ENCODE data around the gene SMIM44.

DNA sequence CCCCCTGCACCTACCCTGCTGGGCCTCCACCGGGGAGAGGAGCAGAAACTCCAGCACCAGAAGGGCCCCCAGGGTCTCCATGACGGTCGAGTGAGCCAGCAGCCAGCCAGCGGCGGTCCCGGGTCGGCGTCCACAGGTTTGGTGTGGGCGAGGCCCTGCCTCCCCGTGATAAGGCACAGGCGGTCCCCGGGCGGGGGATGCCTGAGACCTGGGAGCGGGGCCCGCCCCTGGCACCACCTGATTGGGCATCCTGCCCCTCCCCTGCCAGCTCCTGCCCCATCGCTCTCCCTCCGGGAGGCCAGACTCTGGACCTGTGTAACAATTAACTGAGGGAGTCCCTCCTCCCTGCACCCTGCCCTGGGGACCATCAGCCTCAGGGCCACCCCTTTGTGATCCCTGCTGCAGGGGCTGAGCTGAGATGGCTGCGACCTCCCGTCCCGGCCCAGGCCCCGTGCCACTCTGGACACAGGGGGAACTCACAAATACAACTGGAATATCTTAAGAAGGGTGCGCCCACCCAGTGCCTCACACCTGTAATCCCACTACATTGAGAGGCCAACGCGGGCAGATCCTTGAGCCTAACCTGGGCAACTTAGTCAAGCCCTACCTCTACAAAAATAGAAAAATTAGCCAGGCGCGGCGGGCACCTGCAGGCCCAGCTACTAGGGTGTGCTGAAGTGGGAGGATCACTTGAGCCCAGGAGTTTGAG, 2.7 kb downstream of the SMIM44 start, which contains the start of gene SMIM24:
- TF ChIP-seq, protein P1, sequence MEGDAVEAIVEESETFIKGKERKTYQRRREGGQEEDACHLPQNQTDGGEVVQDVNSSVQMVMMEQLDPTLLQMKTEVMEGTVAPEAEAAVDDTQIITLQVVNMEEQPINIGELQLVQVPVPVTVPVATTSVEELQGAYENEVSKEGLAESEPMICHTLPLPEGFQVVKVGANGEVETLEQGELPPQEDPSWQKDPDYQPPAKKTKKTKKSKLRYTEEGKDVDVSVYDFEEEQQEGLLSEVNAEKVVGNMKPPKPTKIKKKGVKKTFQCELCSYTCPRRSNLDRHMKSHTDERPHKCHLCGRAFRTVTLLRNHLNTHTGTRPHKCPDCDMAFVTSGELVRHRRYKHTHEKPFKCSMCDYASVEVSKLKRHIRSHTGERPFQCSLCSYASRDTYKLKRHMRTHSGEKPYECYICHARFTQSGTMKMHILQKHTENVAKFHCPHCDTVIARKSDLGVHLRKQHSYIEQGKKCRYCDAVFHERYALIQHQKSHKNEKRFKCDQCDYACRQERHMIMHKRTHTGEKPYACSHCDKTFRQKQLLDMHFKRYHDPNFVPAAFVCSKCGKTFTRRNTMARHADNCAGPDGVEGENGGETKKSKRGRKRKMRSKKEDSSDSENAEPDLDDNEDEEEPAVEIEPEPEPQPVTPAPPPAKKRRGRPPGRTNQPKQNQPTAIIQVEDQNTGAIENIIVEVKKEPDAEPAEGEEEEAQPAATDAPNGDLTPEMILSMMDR (conservative IDR thresholded peaks at IDR 0.05 in 1 of 2, IDR thresholded peaks at IDR 0.05 in 1 of 2; ENCODE audit: low read depth in 1 of 2, low read length in 2 of 2) = no peak
- no peak for TF ChIP-seq EZH2 (IDR thresholded peaks at IDR 0.05; ENCODE audit: low read length, missing control alignments)
